WTC11 (cell line): ENCODE measurements around the gene RBBP6.

Source experiments
- ATF2 ChIP-seq: sonication (generic); formaldehyde crosslinking; IDR thresholded peaks from 2 replicates; pipeline ENCODE4 v1.8.1; 2022; ENCODE audit warnings: low read depth, missing genetic modification reagents, borderline replicate concordance
- CREB1 ChIP-seq: sonication (generic); formaldehyde crosslinking; IDR thresholded peaks from 2 replicates; pipeline ENCODE4 v1.8.0; 2023; ENCODE audit warnings: mild to moderate bottlenecking, missing genetic modification reagents
- CREM ChIP-seq: sonication (generic); formaldehyde crosslinking; IDR thresholded peaks from 2 replicates; pipeline ENCODE4 v1.8.1; 2022; ENCODE audit warnings: mild to moderate bottlenecking, missing genetic modification reagents, moderate library complexity
- CTCF ChIP-seq: fragments of 200-600 bp; IDR thresholded peaks from 2 replicates; pipeline ENCODE4 v1.8.0; 2022; ENCODE audit warnings: antibody characterized with exemption
- ESRRA ChIP-seq: sonication (generic); formaldehyde crosslinking; IDR thresholded peaks from 2 replicates; pipeline ENCODE4 v1.8.1; 2022; ENCODE audit warnings: mild to moderate bottlenecking, missing genetic modification reagents, borderline replicate concordance
- KAT7 ChIP-seq: sonication (generic); formaldehyde crosslinking; IDR thresholded peaks from 2 replicates; pipeline ENCODE4 v1.8.1; 2023; ENCODE audit warnings: missing genetic modification reagents, mild to moderate bottlenecking, borderline replicate concordance
- ZNF232 ChIP-seq: sonication (generic); formaldehyde crosslinking; IDR thresholded peaks from 2 replicates; pipeline ENCODE4 v1.8.0; 2022; ENCODE audit warnings: mild to moderate bottlenecking, missing genetic modification reagents
- ZNF396 ChIP-seq: fragments of 250-450 bp; sonication (Bioruptor Pico); IDR thresholded peaks from 2 replicates; pipeline ENCODE4 v1.8.0; 2021; ENCODE audit warnings: mild to moderate bottlenecking, moderate library complexity, borderline replicate concordance
- TF ChIP-seq, protein P1 (sequence below): sonication (generic); formaldehyde crosslinking; IDR thresholded peaks from 2 replicates; pipeline ENCODE4 v1.8.1; 2022; ENCODE audit warnings: mild to moderate bottlenecking, moderate library complexity, missing genetic modification reagents
- TF ChIP-seq, protein P2 (sequence below): sonication (generic); formaldehyde crosslinking; conservative IDR thresholded peaks from 2 replicates; pipeline ENCODE4 v1.8.1; 2022; ENCODE audit warnings: mild to moderate bottlenecking, missing genetic modification reagents
- TF ChIP-seq, protein P3 (sequence below): sonication (generic); formaldehyde crosslinking; IDR thresholded peaks from 2 replicates; pipeline ENCODE4 v1.8.0; 2023; ENCODE audit warnings: mild to moderate bottlenecking, missing genetic modification reagents
- TF ChIP-seq, protein P4 (sequence below): sonication (generic); formaldehyde crosslinking; IDR thresholded peaks from 2 replicates; pipeline ENCODE4 v1.8.0; 2022; ENCODE audit warnings: mild to moderate bottlenecking, missing genetic modification reagents

GRCh38 chr16:24583494-24583893 is 44.1 kb downstream of the RBBP6 start:
- no peak for TF ChIP-seq ESRRA
- no peak for TF ChIP-seq CTCF
- no peak for TF ChIP-seq CREB1 (CRISPR knock-in tag)
- TF ChIP-seq, protein P1, sequence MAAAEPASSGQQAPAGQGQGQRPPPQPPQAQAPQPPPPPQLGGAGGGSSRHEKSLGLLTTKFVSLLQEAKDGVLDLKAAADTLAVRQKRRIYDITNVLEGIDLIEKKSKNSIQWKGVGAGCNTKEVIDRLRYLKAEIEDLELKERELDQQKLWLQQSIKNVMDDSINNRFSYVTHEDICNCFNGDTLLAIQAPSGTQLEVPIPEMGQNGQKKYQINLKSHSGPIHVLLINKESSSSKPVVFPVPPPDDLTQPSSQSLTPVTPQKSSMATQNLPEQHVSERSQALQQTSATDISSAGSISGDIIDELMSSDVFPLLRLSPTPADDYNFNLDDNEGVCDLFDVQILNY (CRISPR knock-in tag) = no peak
- no peak for TF ChIP-seq ZNF232 (CRISPR knock-in tag)
- TF ChIP-seq, protein P2, sequence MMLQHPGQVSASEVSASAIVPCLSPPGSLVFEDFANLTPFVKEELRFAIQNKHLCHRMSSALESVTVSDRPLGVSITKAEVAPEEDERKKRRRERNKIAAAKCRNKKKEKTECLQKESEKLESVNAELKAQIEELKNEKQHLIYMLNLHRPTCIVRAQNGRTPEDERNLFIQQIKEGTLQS (CRISPR knock-in tag) = no peak
- no peak for TF ChIP-seq ATF2
- TF ChIP-seq, protein P3, sequence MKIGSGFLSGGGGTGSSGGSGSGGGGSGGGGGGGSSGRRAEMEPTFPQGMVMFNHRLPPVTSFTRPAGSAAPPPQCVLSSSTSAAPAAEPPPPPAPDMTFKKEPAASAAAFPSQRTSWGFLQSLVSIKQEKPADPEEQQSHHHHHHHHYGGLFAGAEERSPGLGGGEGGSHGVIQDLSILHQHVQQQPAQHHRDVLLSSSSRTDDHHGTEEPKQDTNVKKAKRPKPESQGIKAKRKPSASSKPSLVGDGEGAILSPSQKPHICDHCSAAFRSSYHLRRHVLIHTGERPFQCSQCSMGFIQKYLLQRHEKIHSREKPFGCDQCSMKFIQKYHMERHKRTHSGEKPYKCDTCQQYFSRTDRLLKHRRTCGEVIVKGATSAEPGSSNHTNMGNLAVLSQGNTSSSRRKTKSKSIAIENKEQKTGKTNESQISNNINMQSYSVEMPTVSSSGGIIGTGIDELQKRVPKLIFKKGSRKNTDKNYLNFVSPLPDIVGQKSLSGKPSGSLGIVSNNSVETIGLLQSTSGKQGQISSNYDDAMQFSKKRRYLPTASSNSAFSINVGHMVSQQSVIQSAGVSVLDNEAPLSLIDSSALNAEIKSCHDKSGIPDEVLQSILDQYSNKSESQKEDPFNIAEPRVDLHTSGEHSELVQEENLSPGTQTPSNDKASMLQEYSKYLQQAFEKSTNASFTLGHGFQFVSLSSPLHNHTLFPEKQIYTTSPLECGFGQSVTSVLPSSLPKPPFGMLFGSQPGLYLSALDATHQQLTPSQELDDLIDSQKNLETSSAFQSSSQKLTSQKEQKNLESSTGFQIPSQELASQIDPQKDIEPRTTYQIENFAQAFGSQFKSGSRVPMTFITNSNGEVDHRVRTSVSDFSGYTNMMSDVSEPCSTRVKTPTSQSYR (CRISPR knock-in tag) = no peak
- TF ChIP-seq KAT7 = no peak
- TF ChIP-seq, protein P4, sequence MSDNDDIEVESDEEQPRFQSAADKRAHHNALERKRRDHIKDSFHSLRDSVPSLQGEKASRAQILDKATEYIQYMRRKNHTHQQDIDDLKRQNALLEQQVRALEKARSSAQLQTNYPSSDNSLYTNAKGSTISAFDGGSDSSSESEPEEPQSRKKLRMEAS (CRISPR knock-in tag) = no peak
- no peak for TF ChIP-seq CREM (CRISPR knock-in tag)
- no peak for TF ChIP-seq ZNF396
